Body of pancreas (tissue), 4 donors: ENCODE data around the gene DIAPH3.

Experiments
- CTCF ChIP-seq, 7 experiments: fragments of 450-650 bp in 4 of 7; fragments of 200-600 bp in 3 of 7; sonication (generic) in 3 of 7; IDR thresholded peaks; one replicate each; pipeline ENCODE4 v1.5.1; 2016 to 2019; ENCODE audit warnings: antibody characterized with exemption in 7 of 7
- POLR2A ChIP-seq, 3 donors: fragments of 450-650 bp; IDR thresholded peaks; one replicate each; pipeline ENCODE4 v1.6.1; 2016; ENCODE audit warnings: antibody characterized with exemption in 3 of 3, mild to moderate bottlenecking in 2 of 3

DNA sequence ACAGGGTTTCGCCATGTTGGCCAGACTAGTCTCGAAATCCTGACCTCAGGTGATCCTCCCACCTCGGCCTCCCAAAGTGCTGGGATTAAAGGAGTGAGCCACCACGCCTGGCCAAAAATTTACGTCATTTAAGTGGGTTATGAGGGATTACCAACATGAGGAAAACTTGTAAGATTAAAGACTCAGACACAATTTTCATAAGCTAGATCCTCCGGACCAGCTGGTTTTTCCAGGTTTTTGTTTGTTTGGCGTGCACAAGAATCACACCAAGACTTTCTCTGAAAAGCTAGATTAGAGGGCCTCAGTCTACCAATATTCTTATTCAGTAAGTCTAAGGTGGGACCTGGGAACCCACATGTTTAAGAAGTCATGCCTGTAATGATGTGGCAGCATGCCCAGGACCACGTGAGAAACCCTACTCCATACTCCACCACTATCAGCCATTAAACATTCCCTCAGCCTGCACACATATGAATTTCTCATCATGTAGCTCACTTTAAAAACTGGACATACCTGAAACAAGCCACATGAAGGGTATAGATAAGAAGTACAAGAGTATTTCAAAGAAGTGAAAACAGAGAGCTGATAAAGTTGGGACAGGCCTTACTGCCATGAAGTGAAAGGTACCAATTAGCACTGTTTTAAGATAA lies 25.7 kb downstream of the DIAPH3 start:
- no peak for TF ChIP-seq CTCF (IDR thresholded peaks at IDR 0.05)
- TF ChIP-seq POLR2A (IDR thresholded peaks at IDR 0.05) = no peak
